ACC112 (cell line): ENCODE results near the gene RDH12.

ENCODE experiments used
- H2AFZ ChIP-seq: fragments of 200-600 bp; sonication (generic); one replicate; pipeline ENCODE4 v1.6.0; 2017; ENCODE audit warnings: antibody characterized with exemption, low read length; ENCODE audit not compliant: unreplicated experiment
- H3K27ac ChIP-seq: fragments of 200-600 bp; sonication (generic); 2 replicates; pipeline ENCODE4 v1.5.1; 2014; ENCODE audit warnings: low read depth, mild to moderate bottlenecking, antibody characterized with exemption, low read length, moderate library complexity
- H3K27me3 ChIP-seq: fragments of 200-600 bp; sonication (generic); 2 replicates; pipeline ENCODE4 v1.6.1; 2014; ENCODE audit warnings: mild to moderate bottlenecking, antibody characterized with exemption, low read length, moderate library complexity, mixed read lengths; ENCODE audit not compliant: insufficient read depth
- H3K36me3 ChIP-seq: fragments of 200-600 bp; sonication (generic); 2 replicates; pipeline ENCODE4 v1.6.1; 2016; ENCODE audit warnings: mild to moderate bottlenecking, antibody characterized with exemption, low read length, moderate library complexity, mixed read lengths; ENCODE audit not compliant: insufficient read depth
- H3K4me1 ChIP-seq: fragments of 200-600 bp; sonication (generic); one replicate; pipeline ENCODE4 v1.6.1; 2016; ENCODE audit warnings: low read length, mixed read lengths; ENCODE audit not compliant: insufficient read depth, unreplicated experiment, control insufficient read depth
- H3K4me3 ChIP-seq: fragments of 200-600 bp; sonication (generic); 2 replicates; pipeline ENCODE4 v1.5.1; 2014; ENCODE audit warnings: mild to moderate bottlenecking, low read depth, low read length
- H3K79me2 ChIP-seq: fragments of 200-600 bp; sonication (generic); one replicate; pipeline ENCODE4 v1.6.0; 2016; ENCODE audit warnings: low read length; ENCODE audit not compliant: control insufficient read depth, unreplicated experiment, insufficient read depth

Gene RDH12

DNA sequence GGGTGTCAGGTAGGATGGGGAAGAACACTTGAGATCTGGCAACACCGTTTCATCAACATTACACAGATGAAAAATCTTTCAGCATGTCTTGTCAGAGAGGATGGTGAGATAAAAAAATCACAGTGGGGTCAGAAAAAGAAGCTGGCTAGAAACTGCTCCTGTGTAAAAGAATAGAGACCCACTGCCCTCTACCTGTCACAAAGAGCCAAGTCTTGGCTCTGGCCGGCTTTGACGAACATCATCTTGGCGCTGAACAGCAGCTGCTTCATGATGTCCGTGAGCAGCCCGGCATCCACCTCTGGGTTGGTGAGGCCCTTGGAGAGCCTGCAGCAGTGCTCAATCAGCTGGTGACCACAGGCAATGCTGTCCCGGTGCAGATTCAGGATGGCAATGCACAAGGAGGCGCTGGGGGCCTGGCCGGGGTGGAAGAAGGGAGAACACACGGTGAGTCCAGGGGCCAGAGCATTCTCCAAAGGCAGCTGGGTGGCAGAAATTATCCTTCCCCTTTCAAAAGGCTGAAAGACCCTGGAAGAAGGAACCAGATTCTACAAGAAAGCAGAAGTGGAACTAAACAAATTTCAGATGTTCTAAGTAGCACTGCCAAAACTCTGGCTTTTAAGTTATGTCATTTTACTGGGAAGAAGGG lies 64.5 kb downstream of the RDH12 start:
- Histone ChIP-seq H3K79me2 (no peaks in the 10 kb centered on the region), H3K27me3 (no peaks in the 10 kb centered on the region), H2AFZ (no peak overlapping the region), H3K27ac (no peak overlapping the region), H3K4me1 (no peaks in the 10 kb centered on the region), H3K36me3 (peaks cover 36% of the 10 kb centered on the region), H3K4me3 (no peak overlapping the region)

DNA sequence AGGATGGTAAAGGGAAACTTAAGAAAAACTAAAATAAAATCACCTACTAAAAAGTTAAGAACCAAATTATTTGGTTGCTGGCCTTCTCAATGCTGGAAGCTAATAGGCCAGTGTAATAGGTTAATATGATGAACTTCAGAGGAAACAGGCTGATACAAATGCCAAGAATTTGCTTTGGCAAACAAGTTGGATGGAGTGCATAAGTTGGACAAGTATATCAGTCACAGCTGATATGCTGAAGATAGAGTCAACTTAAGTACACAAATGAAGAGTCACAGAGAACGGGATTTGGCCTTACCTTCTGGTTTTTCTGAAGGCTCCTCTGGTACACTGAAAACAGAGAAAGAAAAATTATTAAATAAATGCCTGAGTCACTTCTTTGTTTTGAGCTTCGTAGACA lies 66.5 kb downstream of the RDH12 start:
- Histone ChIP-seq H3K27ac (no peak overlapping the region), H3K27me3 (no peaks in the 10 kb centered on the region), H3K36me3 (peaks cover 44% of the 10 kb centered on the region), H3K4me3 (no peak overlapping the region), H2AFZ (no peak overlapping the region), H3K4me1 (no peaks in the 10 kb centered on the region), H3K79me2 (no peaks in the 10 kb centered on the region)

DNA sequence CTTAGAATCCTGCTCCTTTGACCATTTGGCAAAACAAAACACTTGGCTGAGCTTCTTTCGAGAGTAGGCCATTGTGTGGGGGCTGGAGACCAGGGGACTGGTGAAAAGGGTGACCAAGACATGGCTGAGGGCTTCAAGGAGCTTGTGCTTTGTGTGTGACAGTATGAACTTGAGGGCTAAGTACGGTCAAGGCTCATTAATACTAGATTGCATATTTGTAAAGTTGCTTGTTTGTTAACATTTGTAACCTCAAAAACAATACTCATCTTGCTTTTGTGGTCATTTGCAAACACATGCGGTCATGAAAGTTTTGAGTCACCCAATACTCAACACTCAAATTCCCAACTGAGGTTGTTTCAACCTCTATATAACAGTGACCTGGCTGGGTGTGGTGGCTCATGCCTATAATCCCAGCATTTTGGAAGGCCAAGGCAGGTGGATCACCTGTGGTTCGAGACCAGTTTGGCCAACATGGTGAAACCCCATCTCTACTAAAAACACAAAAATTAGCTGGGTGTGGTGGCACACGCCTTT lies 72.2 kb downstream of the RDH12 start:
- Histone ChIP-seq H3K79me2 (no peaks in the 10 kb centered on the region), H3K4me1 (no peaks in the 10 kb centered on the region), H3K36me3 (peaks cover 47% of the 10 kb centered on the region), H3K4me3 (no peak overlapping the region), H3K27ac (no peak overlapping the region), H3K27me3 (no peaks in the 10 kb centered on the region), H2AFZ (no peak overlapping the region)

DNA sequence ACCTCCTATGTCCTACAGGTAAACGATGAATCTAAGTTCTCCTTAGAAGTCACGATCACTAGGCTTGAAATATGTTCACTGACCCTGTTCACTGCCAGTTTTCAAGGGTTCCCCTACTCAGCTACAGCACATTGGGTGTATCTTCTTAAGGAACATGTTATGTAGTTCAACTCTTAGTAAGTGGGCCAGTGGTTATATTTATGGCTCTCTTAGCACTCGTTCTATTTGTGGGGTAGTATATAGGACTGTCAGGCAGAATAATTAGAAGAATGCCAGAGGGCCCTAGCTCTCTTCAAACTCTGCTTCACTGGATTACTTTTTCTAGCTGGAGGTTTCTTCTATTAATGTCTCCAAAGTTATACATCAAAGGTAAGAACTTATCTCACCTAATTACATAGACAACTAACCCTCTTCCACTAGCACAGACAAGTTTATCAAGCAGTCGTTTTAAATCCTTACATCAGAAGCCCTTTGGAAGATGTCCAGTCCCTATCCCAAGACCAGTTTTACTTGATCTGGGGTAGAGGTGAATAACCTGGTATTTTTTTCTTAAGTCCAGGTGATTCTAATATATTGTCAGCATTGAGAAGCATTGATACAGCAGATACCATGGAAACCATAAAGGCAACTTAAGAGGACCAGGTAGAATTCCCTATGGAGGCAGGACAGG lies 75.1 kb downstream of the RDH12 start:
- H3K79me2 ChIP-seq = no peaks in the 10 kb centered on the region
- no peaks in the 10 kb centered on the region for H3K4me1 ChIP-seq
- H2AFZ ChIP-seq = no peak overlapping the region
- no peak overlapping the region for H3K27ac ChIP-seq
- H3K4me3 ChIP-seq = no peak overlapping the region
- peaks cover 50% of the 10 kb centered on the region for H3K36me3 ChIP-seq
- H3K27me3 ChIP-seq = no peaks in the 10 kb centered on the region

DNA sequence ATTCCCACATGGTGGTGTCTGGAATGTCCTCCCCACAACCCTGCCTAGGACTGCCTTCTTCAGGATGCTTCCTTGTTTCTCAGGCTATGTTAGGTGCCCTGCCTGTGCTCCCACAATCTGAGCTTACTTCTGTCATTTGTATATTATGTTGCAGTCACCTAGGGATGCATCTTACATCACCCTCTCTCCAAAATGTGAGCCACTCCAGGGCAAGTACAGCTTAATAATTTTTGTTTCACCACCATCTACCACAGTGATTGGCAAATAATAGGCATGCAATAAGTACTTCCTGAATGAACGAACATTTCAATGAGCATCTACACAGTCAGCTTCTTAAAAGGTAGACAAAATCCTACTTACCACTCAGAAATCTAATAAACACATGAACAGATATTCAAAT lies 77.1 kb downstream of the RDH12 start:
- H2AFZ ChIP-seq = no peak overlapping the region
- H3K4me1 ChIP-seq = no peaks in the 10 kb centered on the region
- H3K4me3 ChIP-seq = no peak overlapping the region
- H3K27ac ChIP-seq = no peak overlapping the region
- no peaks in the 10 kb centered on the region for H3K79me2 ChIP-seq
- H3K27me3 ChIP-seq = no peaks in the 10 kb centered on the region
- peaks cover 53% of the 10 kb centered on the region for H3K36me3 ChIP-seq

DNA sequence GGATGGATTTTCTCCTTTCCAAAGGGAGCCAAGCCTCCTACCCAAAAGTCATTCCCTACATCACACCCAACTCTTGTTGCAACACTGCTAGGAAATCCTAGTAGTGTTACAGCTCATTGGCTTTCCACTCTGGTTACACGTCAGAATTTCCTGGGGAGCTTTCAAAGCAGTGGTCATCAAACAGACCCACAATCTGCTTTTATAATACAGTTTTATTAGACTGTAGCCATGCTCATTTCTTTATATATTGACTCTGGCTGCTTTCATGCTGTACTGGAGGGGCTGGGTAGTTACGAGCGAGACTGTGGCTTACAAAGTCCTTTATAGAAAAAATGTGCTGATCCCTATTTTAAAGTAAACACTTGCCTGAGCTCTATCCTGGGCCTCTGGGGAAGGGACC lies 80.4 kb downstream of the RDH12 start:
- Histone ChIP-seq H3K36me3 (peaks cover 47% of the 10 kb centered on the region), H3K4me3 (no peak overlapping the region)

More for the DNA sequence above, 80.4 kb downstream of the RDH12 start:
- Histone ChIP-seq H2AFZ (no peak overlapping the region), H3K79me2 (no peaks in the 10 kb centered on the region), H3K27me3 (no peaks in the 10 kb centered on the region), H3K27ac (no peak overlapping the region), H3K4me1 (no peaks in the 10 kb centered on the region)
